PC-3 (cell line): ENCODE data around the gene OR2C3.

Experiments
- CTCF ChIP-seq: fragments of 300-600 bp; sonication (generic); conservative IDR thresholded peaks from 2 replicates; pipeline ENCODE4 v1.5.1; 2017; ENCODE audit warnings: antibody characterized with exemption, low read depth, mild to moderate bottlenecking, low read length
- EZH2 ChIP-seq: fragments of 300-600 bp; sonication (generic); IDR thresholded peaks from one replicate; pipeline ENCODE4 v1.6.1; 2017; ENCODE audit warnings: antibody characterized with exemption, mild to moderate bottlenecking, low read length; ENCODE audit not compliant: unreplicated experiment

- TF ChIP-seq EZH2 (no peak), CTCF (no peak)
Observed at GRCh38 chr1:247500865-247501264, 35.4 kb downstream of the OR2C3 start.
